Stimulated activated naive CD4-positive, alpha-beta T cell treated with Interleukin-2 at 50 U/mL for 16 hours (primary cell): Measurements from ENCODE around the gene KAT5.
"Not testable (repeated sequence)": the region's sequence is repeated elsewhere in the genome, so short reads cannot be mapped to it uniquely, and the experiment has no call there.

ENCODE experiments used
- DNase-seq: peaks from one replicate; lab custom pipeline; 2025; lab: John Stamatoyannopoulos, UW

KAT5 gene

GRCh38 chr11:65709661-65710060 lies 2.4 kb upstream of the KAT5 start:
- DNase-seq, result no peak

DNA sequence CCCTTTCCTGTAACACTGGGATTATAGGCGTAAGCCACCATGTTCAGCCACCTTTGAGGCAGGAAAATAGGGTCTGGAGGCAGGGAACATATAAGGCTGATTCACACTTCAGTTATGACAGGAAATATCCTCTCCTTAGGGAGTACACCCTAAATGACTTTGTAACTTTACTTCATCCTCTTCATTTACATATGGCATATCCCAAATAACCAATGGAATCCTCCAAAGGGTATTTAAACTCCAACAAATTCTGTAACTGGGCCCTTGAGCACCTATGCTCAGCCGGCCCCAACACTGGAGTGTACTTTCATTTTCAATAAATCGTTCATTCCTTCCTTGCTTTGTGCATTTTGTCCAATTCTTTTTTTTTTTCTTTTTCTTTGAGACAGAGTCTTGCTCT lies 1.6 kb upstream of the KAT5 start:
- no peak for DNase-seq

DNA sequence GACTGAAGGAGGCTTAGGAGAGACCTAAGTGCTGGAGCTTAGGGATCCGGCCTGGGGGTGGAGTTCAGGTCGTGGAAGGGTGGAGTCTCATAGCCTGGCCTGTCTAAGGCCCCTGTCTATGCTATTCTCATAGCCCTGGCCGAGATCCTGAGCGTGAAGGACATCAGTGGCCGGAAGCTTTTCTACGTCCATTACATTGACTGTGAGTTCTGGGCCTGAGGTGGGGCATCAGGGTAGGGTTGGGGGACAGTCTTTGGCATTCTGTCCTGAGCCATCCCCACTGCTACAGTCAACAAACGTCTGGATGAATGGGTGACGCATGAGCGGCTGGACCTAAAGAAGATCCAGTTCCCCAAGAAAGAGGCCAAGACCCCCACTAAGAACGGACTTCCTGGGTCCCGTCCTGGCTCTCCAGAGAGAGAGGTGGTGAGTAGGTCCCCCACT lies 603 bp downstream of the KAT5 start:
- no peak for DNase-seq

DNA sequence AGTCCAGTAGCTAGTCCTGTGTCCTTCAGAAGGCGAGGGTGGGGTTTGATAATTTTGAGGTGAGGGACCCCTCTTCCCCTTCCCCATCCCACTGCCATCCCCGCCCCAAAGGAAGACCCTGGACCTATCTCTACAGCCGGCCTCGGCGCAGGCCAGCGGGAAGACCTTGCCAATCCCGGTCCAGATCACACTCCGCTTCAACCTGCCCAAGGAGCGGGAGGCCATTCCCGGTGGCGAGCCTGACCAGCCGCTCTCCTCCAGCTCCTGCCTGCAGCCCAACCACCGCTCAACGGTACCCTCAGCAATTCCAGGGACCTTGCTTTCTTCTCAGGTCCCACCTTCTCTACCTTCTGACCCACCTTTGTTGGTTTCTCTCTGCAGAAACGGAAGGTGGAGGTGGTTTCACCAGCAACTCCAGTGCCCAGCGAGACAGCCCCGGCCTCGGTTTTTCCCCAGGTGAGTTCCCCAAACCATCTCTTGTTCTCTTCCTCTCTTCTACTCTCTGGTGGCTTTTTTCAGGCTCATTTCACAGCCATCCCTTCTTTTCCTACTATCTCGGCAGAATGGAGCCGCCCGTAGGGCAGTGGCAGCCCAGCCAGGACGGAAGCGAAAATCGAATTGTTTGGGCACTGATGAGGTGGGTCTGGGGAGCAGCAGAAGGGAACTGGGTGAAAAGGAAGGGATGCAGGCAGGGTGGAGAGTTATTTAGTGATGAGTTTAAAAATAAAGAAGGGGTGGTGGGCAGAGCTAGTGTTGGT lies 1.3 kb downstream of the KAT5 start:
- no peak for DNase-seq

DNA sequence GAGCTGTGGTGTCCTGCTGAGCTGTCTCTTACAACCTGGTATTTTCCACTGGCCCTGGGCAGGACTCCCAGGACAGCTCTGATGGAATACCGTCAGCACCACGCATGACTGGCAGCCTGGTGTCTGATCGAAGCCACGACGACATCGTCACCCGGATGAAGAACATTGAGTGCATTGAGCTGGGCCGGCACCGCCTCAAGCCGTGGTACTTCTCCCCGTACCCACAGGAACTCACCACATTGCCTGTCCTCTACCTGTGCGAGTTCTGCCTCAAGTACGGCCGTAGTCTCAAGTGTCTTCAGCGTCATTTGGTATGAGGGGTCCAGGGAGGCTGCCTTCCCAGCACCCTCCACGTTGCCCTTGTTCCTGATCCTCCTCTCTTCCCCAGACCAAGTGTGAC lies 2.4 kb downstream of the KAT5 start:
- DNase-seq, result no peak

DNA sequence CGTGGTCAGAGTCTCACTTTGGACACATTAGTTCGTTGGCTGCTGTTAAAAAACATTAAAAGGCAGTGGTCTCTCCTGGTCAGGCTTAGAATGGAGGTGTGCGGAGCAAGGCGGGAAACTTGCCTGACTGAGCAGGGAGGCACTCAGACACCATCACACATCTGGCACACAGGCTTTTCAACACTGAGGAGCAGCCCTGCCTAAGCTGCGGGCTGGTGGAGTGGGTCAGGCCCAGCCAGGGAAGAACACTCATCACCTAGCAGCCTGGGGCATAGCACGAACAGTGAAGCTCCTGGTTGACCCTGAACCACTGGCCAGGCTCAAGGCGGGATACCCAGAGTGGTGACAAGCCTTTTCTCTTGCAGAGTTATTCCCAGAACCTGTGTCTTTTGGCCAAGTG lies 4.2 kb downstream of the KAT5 start:
- DNase-seq, result no peak

GRCh38 chr11:65716774-65717405 lies 4.8 kb downstream of the KAT5 start:
- DNase-seq, result no peak

DNA sequence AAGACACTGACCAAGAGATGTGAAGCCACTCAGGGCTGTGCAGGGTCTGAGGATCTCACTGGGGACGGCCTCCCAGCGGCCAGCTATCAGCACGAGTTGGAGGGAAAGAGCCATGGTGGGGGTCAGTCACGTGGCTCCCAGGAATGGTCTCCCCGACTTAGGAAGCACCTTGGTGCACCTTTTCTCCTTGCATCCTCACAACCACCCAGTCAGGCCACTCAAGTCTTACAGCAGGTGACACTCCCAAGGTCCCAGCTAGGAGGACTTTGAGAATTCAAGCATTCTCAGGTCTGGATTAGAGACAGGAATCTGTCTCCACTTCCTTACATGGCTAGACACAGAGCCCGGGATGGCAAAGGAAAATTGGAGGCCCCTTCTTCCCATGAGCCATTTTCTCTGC lies 5.9 kb downstream of the KAT5 start:
- no peak for DNase-seq

DNA sequence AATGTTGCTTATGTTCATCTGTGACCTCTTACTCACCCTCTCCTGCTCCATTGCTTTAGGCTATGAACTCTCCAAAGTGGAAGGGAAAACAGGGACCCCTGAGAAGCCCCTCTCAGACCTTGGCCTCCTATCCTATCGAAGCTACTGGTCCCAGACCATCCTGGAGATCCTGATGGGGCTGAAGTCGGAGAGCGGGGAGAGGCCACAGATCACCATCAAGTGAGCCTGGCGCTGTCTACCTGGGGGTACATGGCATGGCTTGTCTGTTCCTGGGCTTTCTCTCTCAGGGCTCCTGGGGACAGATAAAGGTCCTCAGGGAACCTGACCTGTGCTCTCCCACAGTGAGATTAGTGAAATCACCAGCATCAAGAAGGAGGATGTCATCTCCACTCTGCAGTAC lies 6.5 kb downstream of the KAT5 start:
- DNase-seq, result no peak

GRCh38 chr11:65718964-65719492 lies 7.0 kb downstream of the KAT5 start:
- no peak for DNase-seq

- no peak for DNase-seq
Measured at GRCh38 chr11:65719871-65720210, 7.8 kb downstream of the KAT5 start.

DNA sequence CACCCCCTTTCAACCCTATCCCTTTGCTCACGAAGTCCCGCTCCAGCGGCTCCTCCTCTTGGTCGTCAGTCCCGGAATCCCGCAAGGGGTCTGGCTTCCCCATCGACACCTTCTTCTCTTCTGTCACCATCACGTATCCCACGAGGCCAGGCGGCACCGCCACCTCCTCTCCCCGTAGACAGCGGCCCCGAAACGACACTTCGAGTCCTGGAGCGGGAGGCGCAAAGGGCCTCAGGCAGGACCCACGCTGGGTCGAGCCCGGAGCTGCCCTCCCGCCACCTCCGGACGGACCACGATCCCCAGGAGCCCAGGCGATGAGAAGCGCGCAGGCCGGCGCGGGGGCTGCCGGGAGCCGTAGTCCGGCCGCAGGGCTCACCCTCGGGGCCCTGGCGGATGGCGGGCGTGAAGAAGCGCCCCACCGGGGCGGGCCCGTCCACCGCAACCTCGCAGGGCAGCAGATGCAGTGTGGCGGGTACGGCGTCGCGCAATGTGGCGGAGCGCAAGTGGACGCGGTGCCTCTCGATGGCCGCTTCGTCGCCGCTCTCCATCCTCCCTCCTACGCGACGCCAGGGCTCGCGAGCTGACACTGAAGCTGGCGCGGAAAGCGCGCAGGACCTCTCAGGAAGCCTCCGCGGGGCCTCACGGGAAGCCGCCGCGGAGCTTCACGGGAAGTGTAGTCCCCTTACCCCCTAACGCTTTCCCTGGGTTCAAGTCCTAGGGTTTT lies 8.3 kb downstream of the KAT5 start, which contains the start of gene RNASEH2C:
RNASEH2C (minus strand) TSS at position 588 of the 724 bp plus-strand sequence; CDS start at position 548, 40 bp downstream.
- DNase-seq, result peak; percentile 74

- no peak for DNase-seq
Measured at GRCh38 chr11:65722261-65722660, 10.2 kb downstream of the KAT5 start.

- DNase-seq, result no peak
Measured at GRCh38 chr11:65726660-65727059, 14.6 kb downstream of the KAT5 start.

GRCh38 chr11:65727865-65728264 lies 15.8 kb downstream of the KAT5 start:
- no peak for DNase-seq

DNA sequence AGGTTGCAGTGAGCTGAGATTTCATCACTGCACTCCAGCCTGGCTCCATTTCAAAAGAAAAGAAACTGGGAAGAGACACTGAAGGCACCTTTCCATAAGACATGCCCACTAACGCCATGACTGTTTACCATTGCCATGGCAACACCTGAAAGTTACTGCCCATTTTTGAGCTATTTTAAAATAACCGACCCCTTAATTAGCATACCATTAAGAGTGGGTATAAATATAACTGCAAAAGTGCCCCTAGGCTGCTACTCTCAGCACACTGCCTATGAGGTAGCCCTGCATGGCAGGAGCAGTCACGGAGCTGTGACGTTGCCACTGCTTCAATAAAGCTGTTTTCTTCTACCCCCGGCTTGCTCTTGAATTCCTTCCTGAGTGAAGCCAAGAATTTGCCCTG lies 18.4 kb downstream of the KAT5 start:
- DNase-seq, result no peak

GRCh38 chr11:65735111-65735510 lies 23.1 kb downstream of the KAT5 start:
- DNase-seq, result not testable (repeated sequence)

GRCh38 chr11:65736810-65737209 lies 24.8 kb downstream of the KAT5 start:
- no peak for DNase-seq

- no peak for DNase-seq
Measured at GRCh38 chr11:65739022-65739421, 27.0 kb downstream of the KAT5 start.

- no peak for DNase-seq
Measured at GRCh38 chr11:65741185-65741584, 29.1 kb downstream of the KAT5 start.

GRCh38 chr11:65742353-65742752 lies 30.3 kb downstream of the KAT5 start:
- DNase-seq, result no peak

GRCh38 chr11:65743681-65744025 lies 31.6 kb downstream of the KAT5 start:
- DNase-seq, result no peak
